Activated T-cell treated with anti-CD3 and anti-CD28 coated beads for 48 hours (primary cell): ENCODE data around the gene HYDIN.

Experiments
- DNase-seq: peaks from one replicate; pipeline ENCODE4 v3.0.0-alpha.2; 2020; ENCODE audit warnings: low read depth

HYDIN gene

GRCh38 chr16:70786020-70786755, 444.3 kb downstream of the HYDIN start:
- no peak for DNase-seq

DNA sequence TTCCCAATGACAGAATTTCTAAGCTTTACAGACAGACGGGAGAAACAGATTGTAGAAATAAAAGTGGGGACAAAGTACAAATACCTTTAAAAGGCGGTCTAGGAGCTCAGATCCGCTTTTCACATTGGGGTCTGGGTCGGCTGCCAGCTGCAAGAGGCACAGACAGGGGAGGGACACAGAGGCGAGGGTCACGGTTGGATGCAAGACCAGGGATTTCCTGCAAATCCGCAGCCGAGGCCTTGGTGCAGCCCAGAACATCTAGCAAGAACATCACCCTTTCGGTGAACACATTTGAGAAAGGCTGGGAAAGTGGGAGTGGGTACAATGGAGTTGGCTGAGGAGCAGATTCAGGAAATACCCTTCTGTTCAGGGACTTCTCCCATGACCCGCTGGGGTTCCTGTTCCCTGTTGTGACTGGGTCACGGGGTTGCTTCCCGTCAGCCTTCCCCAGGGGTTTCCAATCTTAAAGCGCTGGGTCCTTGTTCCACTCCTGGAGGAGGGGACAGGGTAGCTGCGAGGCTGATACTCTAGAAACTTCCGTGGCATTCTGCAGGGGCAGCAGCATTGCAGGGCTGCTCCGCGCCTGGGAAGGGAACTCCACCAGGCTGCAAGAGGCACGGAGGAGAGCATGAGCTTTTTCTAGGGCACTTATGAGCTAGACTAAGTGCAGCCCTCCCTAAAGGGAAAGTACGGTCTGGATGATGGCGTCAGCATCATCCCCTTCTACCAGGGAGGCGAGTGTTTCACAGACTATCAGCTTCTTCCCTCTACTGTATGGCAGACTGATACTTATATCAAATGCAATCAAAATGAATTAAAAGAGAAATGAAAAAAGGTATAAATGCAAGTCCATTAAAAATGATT, 445.6 kb downstream of the HYDIN start:
- no peak for DNase-seq

GRCh38 chr16:70782237-70782636, 448.3 kb downstream of the HYDIN start:
- DNase-seq: no peak

GRCh38 chr16:70781800-70782199, 448.7 kb downstream of the HYDIN start:
- DNase-seq: no peak

DNA sequence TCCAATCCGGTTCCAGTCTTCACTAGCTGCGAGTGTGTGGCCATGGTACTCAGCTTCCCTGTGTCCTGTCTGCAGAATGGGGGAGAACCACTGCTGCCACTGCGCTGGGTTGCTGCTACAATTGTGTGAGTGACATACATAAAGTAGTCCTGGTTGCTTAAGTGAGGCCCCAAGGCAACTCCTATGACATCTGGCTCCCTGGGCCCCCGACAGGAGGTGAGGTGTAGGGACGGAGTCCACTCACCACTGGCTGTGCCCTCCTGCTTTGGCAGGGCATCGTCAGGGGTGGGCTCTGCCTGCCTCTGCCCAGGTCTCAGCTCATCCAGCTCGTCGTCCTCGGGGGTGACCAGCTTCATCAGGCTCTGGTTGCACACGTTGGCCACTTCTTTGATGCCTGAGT, 450.0 kb downstream of the HYDIN start:
- no peak for DNase-seq

GRCh38 chr16:70779361-70779760, 451.2 kb downstream of the HYDIN start:
- DNase-seq: no peak

DNA sequence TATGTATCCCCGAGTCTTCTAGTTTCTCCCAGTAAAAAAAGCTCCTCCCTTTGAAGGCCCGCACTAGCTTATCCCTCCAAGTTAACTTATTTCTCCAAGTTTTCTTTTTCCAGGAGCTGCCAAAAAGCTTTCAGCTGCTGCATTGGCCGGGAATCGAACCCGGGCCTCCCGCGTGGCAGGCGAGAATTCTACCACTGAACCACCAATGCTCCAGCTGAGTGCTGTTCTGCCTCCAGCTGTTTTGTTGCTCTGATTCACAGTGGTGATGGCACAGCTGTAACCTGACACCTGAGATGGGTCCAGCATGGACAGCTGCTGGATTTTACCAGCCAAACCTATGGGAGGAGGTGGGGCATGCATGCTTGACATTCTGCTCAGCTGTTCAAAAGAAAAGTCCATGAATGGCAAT, 451.6 kb downstream of the HYDIN start:
- no peak for DNase-seq

DNA sequence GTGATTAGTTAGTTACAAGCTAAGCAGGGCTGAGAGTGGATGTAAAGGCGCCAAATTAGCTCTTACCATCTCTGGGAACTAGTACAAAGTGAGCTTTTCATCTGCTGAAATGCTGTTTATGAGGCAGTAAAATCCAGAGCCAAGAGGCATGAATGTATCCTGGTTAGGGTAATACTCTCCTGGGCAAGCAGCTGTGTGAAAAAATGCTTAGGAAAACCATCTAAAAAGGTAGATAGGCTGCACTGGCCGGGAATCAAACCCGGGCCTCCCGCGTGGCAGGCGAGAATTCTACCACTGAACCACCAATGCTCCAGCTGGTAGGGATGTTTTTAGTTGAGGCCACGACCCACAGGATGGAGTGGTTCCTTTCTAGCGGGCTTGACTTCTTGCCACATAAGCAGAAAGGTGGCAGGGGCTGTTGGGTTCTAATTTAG, 452.5 kb downstream of the HYDIN start:
- DNase-seq: no peak

DNA sequence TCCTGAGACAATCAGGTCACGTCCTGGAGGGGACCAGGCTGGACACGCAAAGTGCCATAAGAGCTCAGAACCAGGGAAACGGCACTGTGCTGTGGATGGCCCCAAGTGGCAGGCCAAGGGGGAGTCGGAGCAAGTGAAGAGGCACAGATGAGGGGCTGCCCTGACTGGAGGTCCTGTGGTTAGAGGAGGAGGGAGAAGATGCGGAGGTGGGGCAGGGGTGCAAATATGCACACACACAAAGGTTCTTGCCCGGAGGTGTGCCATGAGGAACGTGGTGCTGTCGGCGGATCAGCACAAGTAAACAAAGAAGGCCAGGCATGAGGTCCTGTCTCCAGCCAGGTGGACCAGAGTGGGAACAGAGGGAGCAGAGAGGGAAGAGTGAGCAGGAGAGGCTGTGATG, 453.0 kb downstream of the HYDIN start:
- no peak for DNase-seq

- DNase-seq: no peak
Observed at GRCh38 chr16:70775399-70775798, 455.1 kb downstream of the HYDIN start.

DNA sequence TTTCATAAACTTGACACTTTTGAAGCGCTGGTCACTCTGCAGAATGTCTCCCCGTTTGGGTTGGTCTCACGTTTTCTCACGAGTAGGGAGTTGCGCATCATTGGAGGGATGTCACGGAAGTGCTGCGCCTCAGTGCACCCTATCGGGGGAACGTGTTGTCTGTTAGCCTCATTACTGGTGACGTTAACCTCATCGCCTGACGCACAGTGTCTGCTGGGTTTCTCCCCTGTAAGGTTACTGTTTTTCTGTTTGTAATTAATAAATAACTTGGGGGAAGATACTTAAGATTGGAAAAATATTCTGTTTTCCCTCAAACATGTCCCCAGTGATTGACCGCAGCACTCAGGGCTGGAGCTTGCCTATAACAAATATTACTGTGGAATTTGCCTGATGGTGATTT, 456.3 kb downstream of the HYDIN start:
- DNase-seq: no peak

- no peak for DNase-seq
Observed at GRCh38 chr16:70772493-70772892, 458.0 kb downstream of the HYDIN start.

- DNase-seq: peak; percentile 60
Observed at GRCh38 chr16:70770626-70771552, 459.6 kb downstream of the HYDIN start.

DNA sequence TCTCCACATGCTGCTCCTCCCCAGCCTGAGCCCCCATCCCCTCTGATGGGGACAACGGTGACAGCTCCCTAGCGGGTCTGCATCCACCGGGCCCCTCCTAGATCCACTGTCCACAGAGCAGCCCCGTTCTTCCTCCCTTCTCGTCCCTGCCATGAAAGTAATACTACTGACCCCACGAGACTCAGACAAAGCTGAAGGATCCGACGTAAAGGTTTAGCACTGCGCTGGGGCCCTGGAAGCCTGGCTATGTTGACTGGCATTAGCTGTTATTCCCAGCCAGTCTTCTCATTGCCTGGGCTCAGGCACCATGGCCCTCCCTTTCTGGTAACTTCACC, 460.3 kb downstream of the HYDIN start:
- no peak for DNase-seq

GRCh38 chr16:70769761-70770160, 460.8 kb downstream of the HYDIN start:
- no peak for DNase-seq

DNA sequence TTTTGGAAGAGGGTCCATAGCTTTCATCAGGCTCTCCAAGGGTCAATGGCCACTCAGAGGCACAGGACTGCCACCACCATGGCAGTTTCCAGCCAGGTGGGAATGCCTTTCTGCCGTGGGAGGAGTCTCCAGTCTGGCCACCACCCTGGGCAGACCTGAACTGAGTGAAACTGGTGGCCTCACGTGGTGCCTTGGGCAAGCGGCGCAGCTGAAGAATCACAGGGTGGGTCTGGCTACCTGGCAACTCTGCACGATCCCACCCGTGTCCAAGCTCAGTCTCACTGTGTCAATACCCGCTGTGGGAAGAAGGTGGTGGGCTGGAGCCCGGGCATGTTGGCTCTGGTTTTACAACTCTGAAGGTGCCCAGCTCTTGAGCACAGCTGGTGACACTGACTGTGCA, 461.4 kb downstream of the HYDIN start:
- DNase-seq: no peak

DNA sequence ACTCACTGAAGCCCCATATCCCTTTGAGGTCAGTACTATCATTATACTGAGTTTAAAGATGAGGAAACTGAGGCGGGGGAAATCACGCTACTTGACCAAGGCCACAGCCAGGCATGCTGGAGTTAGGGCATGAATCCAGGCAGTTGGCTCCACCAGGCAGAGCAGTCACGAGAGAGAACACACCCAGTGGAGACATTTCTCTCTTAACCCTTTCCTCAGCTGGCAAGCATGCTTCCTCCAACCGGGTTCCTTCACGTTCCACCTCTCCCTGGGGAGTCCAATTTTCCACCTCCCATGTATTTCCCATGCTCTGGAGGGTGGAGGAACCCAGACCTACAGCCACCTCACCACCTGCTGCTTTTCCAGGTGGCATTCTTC, 462.3 kb downstream of the HYDIN start:
- DNase-seq: no peak

DNA sequence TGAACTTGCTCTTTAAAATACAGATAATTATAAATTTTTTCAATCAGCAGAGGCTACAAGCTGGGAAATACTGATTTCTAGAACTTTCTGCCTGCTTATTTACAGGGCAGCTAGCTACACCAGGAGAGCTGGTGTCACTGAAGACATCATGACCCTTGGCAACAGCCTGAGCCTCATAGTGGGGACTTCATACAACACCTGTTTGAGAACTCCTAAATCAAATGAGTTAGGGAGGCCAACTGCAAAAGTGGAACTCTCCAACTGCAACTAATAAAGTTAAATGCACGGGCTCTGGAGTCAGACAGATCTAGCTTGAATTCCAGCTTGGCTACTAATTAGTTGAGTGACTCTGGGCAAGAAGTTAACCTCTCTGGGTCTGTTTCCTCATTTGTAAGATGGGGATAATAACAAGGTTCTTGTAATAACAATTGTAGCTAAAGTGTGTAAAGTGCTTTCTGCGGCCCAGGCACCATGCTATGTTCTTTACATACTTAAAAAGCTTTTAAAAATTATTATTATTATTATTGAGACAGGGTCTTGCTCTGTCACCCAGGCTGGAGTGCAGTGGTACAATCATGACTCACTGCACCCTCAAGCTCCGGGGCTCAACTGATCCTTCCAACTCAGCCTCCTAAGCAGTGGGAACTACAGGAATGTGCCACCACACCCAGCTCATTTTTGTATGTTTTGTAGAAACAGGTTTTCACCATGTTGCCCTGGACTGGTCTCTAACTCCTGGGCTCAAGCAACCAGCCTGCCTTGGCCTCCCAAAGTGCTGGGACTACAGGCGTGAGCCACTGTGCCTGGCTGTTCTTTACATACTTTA, 462.9 kb downstream of the HYDIN start:
- DNase-seq: no peak

- no peak for DNase-seq
Observed at GRCh38 chr16:70766658-70767057, 463.9 kb downstream of the HYDIN start.

DNA sequence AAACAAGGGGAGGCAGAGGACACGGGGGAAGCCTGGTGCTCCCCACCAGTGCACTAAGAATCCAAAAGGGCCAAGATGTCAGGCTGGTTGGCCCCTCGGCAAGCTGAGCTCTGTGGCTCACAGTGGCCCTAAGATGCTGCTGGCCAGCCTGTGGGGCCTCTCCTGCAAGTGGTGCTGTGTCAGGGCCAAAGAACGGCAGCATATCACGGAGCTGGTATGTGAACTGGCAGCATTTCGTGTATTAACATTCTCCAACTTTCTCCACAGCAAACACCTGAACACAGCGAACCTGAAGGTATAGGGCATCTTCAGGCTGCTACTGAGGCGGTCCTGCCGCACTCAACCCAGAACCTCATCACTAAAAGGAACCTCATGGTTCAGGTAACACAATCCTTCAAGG, 464.3 kb downstream of the HYDIN start:
- no peak for DNase-seq

GRCh38 chr16:70765491-70765890, 465.0 kb downstream of the HYDIN start:
- DNase-seq: no peak

GRCh38 chr16:70764632-70765031, 465.9 kb downstream of the HYDIN start:
- no peak for DNase-seq
